ENCODE measurements around the gene TAF4. TPM values are rescaled to one million over a fixed set of nuclear protein-coding genes. Genes with fewer than 3 reads are reported as not detected.

The TAF4 gene
- total RNA-seq, 1 donor from 2014 or later: 166 TPM

GRCh38 chr20:62096421-62097380 lies 31.0 kb upstream of the TAF4 start:
- TF ChIP-seq CTCF (IDR thresholded peaks at IDR 0.05): no peak
- H3K9me3 ChIP-seq: peaks cover 5 to 9% of the 10 kb centered on the region in 2 donors
- intact Hi-C loops (cut with DNase I): no loop called here
- H3K27ac ChIP-seq: no peak overlapping the region
- no peak overlapping the region for H3K4me3 ChIP-seq
- H3K27me3 ChIP-seq: no peaks in the 10 kb centered on the region
- no peak for DNase-seq (ENCODE audit: low spot score in 2 of 2)
- no peaks in the 10 kb centered on the region for H3K36me3 ChIP-seq
- no peaks in the 10 kb centered on the region for H3K4me1 ChIP-seq

GRCh38 chr20:62089393-62089792 lies 23.7 kb upstream of the TAF4 start:
- Histone ChIP-seq H3K36me3 (no peaks in the 10 kb centered on the region), H3K27ac (no peak overlapping the region), H3K4me1 (no peaks in the 10 kb centered on the region), H3K4me3 (no peak overlapping the region), H3K27me3 (no peaks in the 10 kb centered on the region), H3K9me3 (no peaks in the 10 kb centered on the region)
- no peak for DNase-seq (ENCODE audit: low spot score in 2 of 2)
- TF ChIP-seq CTCF (IDR thresholded peaks at IDR 0.05): no peak
- intact Hi-C loops (cut with DNase I): no loop called here

DNA sequence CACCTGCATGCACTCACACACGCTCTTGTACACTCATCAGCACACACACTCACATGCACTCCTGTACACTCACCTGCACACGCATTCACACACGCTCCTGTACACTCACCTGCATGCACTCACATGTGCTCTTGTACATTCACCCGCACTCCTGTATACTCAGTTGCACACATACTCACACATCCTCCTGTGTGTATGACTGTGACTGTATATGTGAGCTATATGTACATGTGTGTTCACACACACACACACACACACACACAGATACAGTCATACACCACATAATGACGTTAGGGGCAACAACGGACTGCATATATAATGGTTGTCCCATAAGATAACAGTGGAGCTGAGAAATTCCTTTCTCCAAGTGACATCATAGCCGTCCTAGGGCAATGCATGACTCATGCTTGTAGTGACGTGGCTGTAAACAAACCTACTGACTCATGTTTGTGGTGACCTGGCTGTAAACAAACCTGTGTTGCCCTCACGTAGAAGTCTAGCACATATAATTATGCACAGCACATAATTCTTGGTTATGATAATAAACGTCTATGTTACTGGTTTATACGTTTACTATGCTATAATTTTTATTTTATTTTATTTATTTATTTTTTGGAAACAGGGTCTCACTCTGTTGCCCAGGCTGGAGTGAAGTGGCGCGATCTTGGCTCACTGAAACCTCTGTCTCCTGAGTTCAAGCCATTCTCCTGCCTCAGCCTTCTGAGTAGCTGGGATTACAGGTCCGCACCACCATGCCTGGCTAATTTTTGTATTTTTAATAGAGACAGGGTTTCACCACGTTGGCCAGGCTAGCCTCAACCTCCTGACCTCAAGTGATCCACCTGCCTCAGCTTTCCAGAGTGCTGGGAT lies 22.8 kb upstream of the TAF4 start:
- intact Hi-C loops (cut with DNase I): no loop called here
- no peaks in the 10 kb centered on the region for H3K9me3 ChIP-seq
- H3K27me3 ChIP-seq: no peaks in the 10 kb centered on the region
- H3K4me1 ChIP-seq: no peaks in the 10 kb centered on the region
- no peak overlapping the region for H3K27ac ChIP-seq
- H3K4me3 ChIP-seq: no peak overlapping the region
- TF ChIP-seq CTCF (IDR thresholded peaks at IDR 0.05): no peak
- H3K36me3 ChIP-seq: no peaks in the 10 kb centered on the region
- DNase-seq (ENCODE audit: low spot score in 2 of 2): no peak

GRCh38 chr20:62087632-62088031 lies 22.0 kb upstream of the TAF4 start:
- no peaks in the 10 kb centered on the region for H3K27me3 ChIP-seq
- intact Hi-C loops (cut with DNase I): no loop called here

GRCh38 chr20:62087227-62087626 lies 21.5 kb upstream of the TAF4 start:
- DNase-seq (ENCODE audit: low spot score in 2 of 2): no peak
- Histone ChIP-seq H3K27ac (no peak overlapping the region), H3K36me3 (no peaks in the 10 kb centered on the region), H3K4me1 (no peaks in the 10 kb centered on the region), H3K9me3 (no peaks in the 10 kb centered on the region), H3K27me3 (no peaks in the 10 kb centered on the region), H3K4me3 (no peak overlapping the region)
- intact Hi-C loops (cut with DNase I): no loop called here
- no peak for TF ChIP-seq CTCF (IDR thresholded peaks at IDR 0.05)

More at GRCh38 chr20:62087632-62088031, 22.0 kb upstream of the TAF4 start:
- Histone ChIP-seq H3K4me3 (no peak overlapping the region), H3K27ac (no peak overlapping the region), H3K9me3 (no peaks in the 10 kb centered on the region), H3K4me1 (no peaks in the 10 kb centered on the region), H3K36me3 (no peaks in the 10 kb centered on the region)
- no peak for TF ChIP-seq CTCF (IDR thresholded peaks at IDR 0.05)
- DNase-seq (ENCODE audit: low spot score in 2 of 2): no peak

All from ascending aorta (tissue), 2 donors.